RWPE1 (cell line): ENCODE measurements around the gene PDAP1.
A peak's percentile ranks its signal among the peaks of the same experiment; 100 is the strongest.

Experiments used
- CTCF ChIA-PET: fragments of 350-600 bp; sonication (Branson Sonifier 250); formaldehyde crosslinking; extraction: SDS; loops from one replicate; lab custom pipeline; 2021; lab: Yijun Ruan, JAX
- POLR2A ChIA-PET: fragments of 400-600 bp; formaldehyde crosslinking; extraction: SDS; loops from one replicate; lab custom pipeline; 2020; ENCODE audit warnings: antibody characterized with exemption; ENCODE audit not compliant: low non-redundant PET; lab: Yijun Ruan, JAX
- DNase-seq: peaks from one replicate; pipeline ENCODE4 v3.0.0; 2012; ENCODE audit warnings: low spot score
- H3K27ac ChIP-seq: fragments of 450-650 bp; 2 replicates; pipeline ENCODE4 v1.5.1; 2017
- CTCF ChIP-seq: fragments of 450-650 bp; conservative IDR thresholded peaks from 2 replicates; pipeline ENCODE4 v1.5.1; 2017; ENCODE audit warnings: low read depth, mild to moderate bottlenecking

The PDAP1 gene

DNA sequence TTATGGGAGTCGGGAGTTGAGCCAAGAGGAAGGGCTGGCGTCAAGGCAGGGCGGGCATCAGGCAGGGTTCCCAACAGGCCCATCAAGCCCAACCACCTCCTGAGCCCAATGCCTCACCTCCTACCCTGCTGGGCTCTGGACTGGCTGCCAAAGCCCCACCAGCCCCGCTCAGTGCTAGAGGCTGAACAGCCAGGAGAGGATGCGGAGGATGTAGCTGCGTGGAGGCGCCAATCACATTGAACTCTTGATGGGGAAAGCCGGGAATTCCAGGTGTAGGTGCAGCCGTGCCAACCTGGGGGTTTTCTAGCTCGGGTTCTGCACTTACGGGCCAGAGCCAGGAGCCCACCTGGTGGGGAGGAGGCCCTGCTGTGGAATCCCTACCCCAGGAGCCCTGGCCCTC, 44.7 kb upstream of the PDAP1 start:
- POLR2A ChIA-PET = no interaction called here
- peak overlapping the region; percentile 46 for H3K27ac ChIP-seq
- TF ChIP-seq CTCF = no peak
- CTCF ChIA-PET = no interaction called here
- no peak for DNase-seq

DNA sequence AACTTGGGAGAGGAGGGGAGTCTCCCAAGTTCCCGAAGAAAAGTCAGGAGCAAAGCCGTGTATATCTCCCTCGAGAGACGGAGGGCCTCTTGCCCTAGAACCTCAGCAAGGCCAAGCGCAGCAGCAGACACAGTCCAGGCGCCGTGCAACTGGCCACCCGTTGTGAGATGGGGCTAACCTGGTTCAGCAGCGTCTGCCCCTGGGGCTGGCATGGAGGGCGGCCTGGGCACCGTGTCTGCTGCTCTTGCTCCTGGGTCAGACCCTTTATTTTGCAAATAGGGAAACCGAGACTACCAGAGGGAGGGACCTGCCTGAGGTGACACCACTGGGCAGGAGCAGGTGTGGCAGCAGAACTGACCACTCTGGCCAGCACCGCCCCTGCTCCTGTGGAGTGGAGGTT, 44.1 kb upstream of the PDAP1 start:
- CTCF ChIA-PET = no interaction called here
- no peak for DNase-seq
- peak overlapping the region; percentile 46 for H3K27ac ChIP-seq
- POLR2A ChIA-PET = no interaction called here
- TF ChIP-seq CTCF = no peak

DNA sequence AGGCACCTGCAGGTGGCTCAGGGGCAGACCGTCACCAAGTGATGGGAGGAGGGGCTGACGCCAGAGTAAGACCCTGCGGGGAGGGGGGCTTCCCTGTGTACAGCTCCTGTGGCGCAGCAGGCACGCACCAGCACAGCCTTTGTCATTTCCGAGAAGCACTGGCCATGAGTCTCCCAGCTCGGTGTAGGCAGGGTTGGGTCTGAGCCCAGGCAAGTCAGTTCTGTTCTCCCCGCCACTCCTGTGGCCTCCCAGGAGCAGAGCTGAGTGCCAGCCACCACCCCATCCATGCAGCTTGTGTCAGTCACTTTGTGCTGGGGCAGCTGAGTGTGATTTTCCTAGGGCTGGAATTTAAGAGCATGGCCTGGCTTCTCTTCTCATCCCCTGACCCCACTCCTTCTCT, 43.5 kb upstream of the PDAP1 start:
- peak overlapping the region; percentile 46 for H3K27ac ChIP-seq
- POLR2A ChIA-PET = interaction anchor here (0.6 kb wide), 1 partner anchor 42 kb away, joined by 3 read pairs; no protein-coding TSS in a partner anchor
- no peak for TF ChIP-seq CTCF
- no peak for DNase-seq
- CTCF ChIA-PET = no interaction called here

DNA sequence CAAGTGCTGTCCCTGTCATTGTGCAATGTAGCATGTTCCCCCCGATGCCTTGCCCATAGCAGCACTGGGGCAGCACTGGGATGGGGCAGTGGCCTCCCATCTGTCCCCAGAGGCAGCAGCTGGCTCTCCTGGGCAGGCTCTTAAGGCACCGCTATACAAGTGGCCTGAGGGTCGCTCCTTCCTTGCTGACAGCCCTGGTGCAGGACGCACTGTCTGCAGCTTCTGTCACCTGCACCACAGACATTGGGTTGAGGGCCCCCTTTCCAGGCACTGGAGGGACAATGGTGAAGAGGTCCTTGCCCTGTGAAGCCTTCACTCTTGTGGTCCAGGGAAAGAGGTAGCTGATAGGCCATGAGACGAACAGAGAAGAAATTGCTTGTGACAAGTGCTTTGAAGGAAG, 40.9 kb upstream of the PDAP1 start:
- ChIA-PET POLR2A (no interaction called here), CTCF (no interaction called here)
- no peak for DNase-seq
- H3K27ac ChIP-seq = peak overlapping the region; percentile 17
- no peak for TF ChIP-seq CTCF

DNA sequence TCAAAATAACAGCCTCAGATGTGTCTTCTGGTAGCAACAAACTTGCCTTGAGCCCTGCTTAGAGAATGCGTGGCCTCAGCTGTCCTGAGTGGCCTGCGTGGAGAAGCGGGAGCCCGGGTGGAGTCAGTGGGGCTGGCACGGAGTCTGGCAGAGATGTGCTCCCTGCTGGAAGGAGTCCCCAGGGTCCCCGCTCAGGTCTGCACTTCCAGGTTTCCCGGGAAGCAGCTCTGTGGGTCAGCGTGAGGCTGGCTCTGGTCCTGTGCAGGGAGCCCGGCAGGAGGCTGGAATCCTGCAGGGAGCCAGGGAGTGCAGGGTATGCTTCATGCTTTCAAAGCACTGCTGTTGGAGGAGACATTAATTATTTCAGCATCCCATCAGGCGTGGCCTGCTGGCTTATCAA, 40.5 kb upstream of the PDAP1 start:
- no peak for TF ChIP-seq CTCF
- ChIA-PET CTCF (interaction anchor here (0.6 kb wide), 1 partner anchor 121 kb away, joined by 3 read pairs; no protein-coding TSS in a partner anchor), POLR2A (no interaction called here)
- peak overlapping the region; percentile 17; the same call in 1 of the 2 replicates for H3K27ac ChIP-seq
- no peak for DNase-seq

DNA sequence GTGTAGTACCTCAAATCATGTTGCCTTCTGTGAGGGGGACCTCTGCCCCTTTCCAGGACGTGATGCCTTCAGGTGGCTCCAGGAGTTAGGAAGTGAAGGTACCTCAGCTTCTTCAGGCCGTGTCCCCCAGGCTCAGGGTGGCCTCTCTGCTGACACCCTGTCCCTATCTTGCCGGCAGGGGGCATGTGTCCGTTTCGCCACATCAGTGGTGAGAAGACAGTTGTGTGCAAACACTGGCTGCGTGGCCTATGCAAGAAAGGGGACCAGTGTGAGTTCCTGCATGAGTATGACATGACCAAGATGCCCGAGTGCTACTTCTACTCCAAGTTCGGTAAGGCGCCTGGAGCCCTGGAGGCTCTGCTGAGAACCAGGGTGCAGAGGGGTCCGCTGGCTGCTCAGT, 39.5 kb upstream of the PDAP1 start:
- TF ChIP-seq CTCF = no peak; the same call in 1 of the 2 replicates
- CTCF ChIA-PET = interaction anchor here (0.6 kb wide), 2 partner anchors 9 to 23 kb away, joined by 3 to 4 read pairs; no protein-coding TSS in a partner anchor
- DNase-seq = no peak
- POLR2A ChIA-PET = interaction anchor here (0.6 kb wide), 1 partner anchor 13 kb away, joined by 3 read pairs; no protein-coding TSS in a partner anchor
- no peak overlapping the region for H3K27ac ChIP-seq
